Calu3 (cell line): ENCODE data around the gene ZC3H18. TPM values are rescaled to one million over a fixed set of nuclear protein-coding genes. Genes with fewer than 3 reads are reported as not detected.

ENCODE experiments used
- BruUV-seq: library from RNA; stranded (reverse); fragments of 400-500 nt; replicated peaks from 2 replicates; lab custom pipeline; 2021; lab: Mats Ljungman, UMichigan
- CTCF ChIA-PET: fragments of 300-600 bp; sonication (Branson Sonifier 250); formaldehyde crosslinking; loops from one replicate; lab custom pipeline; 2022; ENCODE audit warnings: antibody characterized with exemption; lab: Charles Lee
- DNase-seq: peaks from one replicate; pipeline ENCODE4 v3.0.0; 2022
- H3K27ac Mint-ChIP-seq: one replicate; pipeline ENCODE4 v1.8.0; 2022; ENCODE audit warnings: mixed read lengths; ENCODE audit not compliant: unreplicated experiment
- H3K27me3 Mint-ChIP-seq: one replicate; pipeline ENCODE4 v1.8.0; 2022; ENCODE audit warnings: mixed read lengths; ENCODE audit not compliant: unreplicated experiment
- H3K36me3 Mint-ChIP-seq: one replicate; pipeline ENCODE4 v1.8.0; 2022; ENCODE audit warnings: mild to moderate bottlenecking, moderate library complexity, mixed read lengths; ENCODE audit not compliant: insufficient read depth, unreplicated experiment
- H3K4me1 Mint-ChIP-seq: one replicate; pipeline ENCODE4 v1.8.0; 2022; ENCODE audit warnings: mild to moderate bottlenecking, low read depth, mixed read lengths; ENCODE audit not compliant: unreplicated experiment
- H3K4me3 Mint-ChIP-seq: one replicate; pipeline ENCODE4 v1.8.0; 2022; ENCODE audit warnings: mild to moderate bottlenecking, low read depth, moderate library complexity, mixed read lengths; ENCODE audit not compliant: unreplicated experiment
- H3K9me3 Mint-ChIP-seq: one replicate; pipeline ENCODE4 v1.8.0; 2022; ENCODE audit warnings: low read depth, mixed read lengths; ENCODE audit not compliant: unreplicated experiment
- CTCF ChIP-seq: fragments of 200-600 bp; IDR thresholded peaks from one replicate; pipeline ENCODE4 v1.8.0; 2022; ENCODE audit warnings: antibody characterized with exemption; ENCODE audit not compliant: unreplicated experiment
- intact Hi-C: fragments of 100-400 bp; cut with micrococcal nuclease; formaldehyde crosslinking; loops from one replicate; pipeline ENCODE4 v1.10.0; 2022; ENCODE audit not compliant: unreplicated experiment
- total RNA-seq: library from RNA; stranded (reverse); gene quantifications from 2 replicates; pipeline ENCODE4 v1.2.3, GENCODE V29; 2022

ZC3H18 gene
- total RNA-seq, 1 experiment from 2014 or later = 85.7 TPM

- intact Hi-C loops = no loop called here
- BruUV-seq = no TSS peak
- Mint-ChIP-seq H3K36me3 (peaks cover 47% of the 10 kb centered on the region), H3K9me3 (no peaks in the 10 kb centered on the region), H3K4me3 (no peak overlapping the region), H3K4me1 (no peaks in the 10 kb centered on the region), H3K27me3 (no peaks in the 10 kb centered on the region), H3K27ac (no peak overlapping the region)
- CTCF ChIA-PET = no interaction called here
- TF ChIP-seq CTCF = no peak
- no peak for DNase-seq
Observed at GRCh38 chr16:88599092-88599733, 29.0 kb downstream of the ZC3H18 start.

GRCh38 chr16:88599825-88600538 lies 29.8 kb downstream of the ZC3H18 start:
- no peaks in the 10 kb centered on the region for H3K9me3 Mint-ChIP-seq
- H3K4me1 Mint-ChIP-seq = no peaks in the 10 kb centered on the region
- H3K27ac Mint-ChIP-seq = no peak overlapping the region
- H3K36me3 Mint-ChIP-seq = peaks cover 42% of the 10 kb centered on the region
- no peak for DNase-seq
- BruUV-seq = no TSS peak
- H3K4me3 Mint-ChIP-seq = no peak overlapping the region
- CTCF ChIA-PET = no interaction called here
- no peaks in the 10 kb centered on the region for H3K27me3 Mint-ChIP-seq
- no peak for TF ChIP-seq CTCF
- intact Hi-C loops = no loop called here

GRCh38 chr16:88600539-88600896 lies 30.3 kb downstream of the ZC3H18 start:
- peaks cover 36% of the 10 kb centered on the region for H3K36me3 Mint-ChIP-seq
- CTCF ChIA-PET = no interaction called here
- H3K9me3 Mint-ChIP-seq = no peaks in the 10 kb centered on the region
- H3K4me3 Mint-ChIP-seq = no peak overlapping the region
- no peak overlapping the region for H3K27ac Mint-ChIP-seq
- no peaks in the 10 kb centered on the region for H3K27me3 Mint-ChIP-seq
- BruUV-seq = no TSS peak
- intact Hi-C loops = no loop called here
- TF ChIP-seq CTCF = no peak
- no peak for DNase-seq
- no peaks in the 10 kb centered on the region for H3K4me1 Mint-ChIP-seq

- intact Hi-C loops = no loop called here
- CTCF ChIA-PET = interaction anchor here (0.6 kb wide), 1 partner anchor 31 kb away, joined by 3 read pairs; no protein-coding TSS in a partner anchor
- Mint-ChIP-seq H3K4me3 (no peak overlapping the region), H3K9me3 (no peaks in the 10 kb centered on the region), H3K4me1 (no peaks in the 10 kb centered on the region), H3K36me3 (peaks cover 33% of the 10 kb centered on the region), H3K27ac (no peak overlapping the region), H3K27me3 (no peaks in the 10 kb centered on the region)
- BruUV-seq = no TSS peak
- DNase-seq = no peak
- no peak for TF ChIP-seq CTCF
Observed at GRCh38 chr16:88601313-88602036, 31.3 kb downstream of the ZC3H18 start.
